SK-N-SH (cell line): ENCODE results near the gene CEP85. TPM values are rescaled to one million over a fixed set of nuclear protein-coding genes. Genes with fewer than 3 reads are reported as not detected.

ENCODE experiments used
- CTCF ChIA-PET: fragments of 300-600, 350-600 bp; formaldehyde crosslinking; extraction: SDS; loops from one replicate; lab custom pipeline; 2021; lab: Yijun Ruan, JAX
- POLR2A ChIA-PET: fragments of 350-600 bp; sonication (Branson Sonifier 250); formaldehyde crosslinking; extraction: SDS; loops from one replicate; lab custom pipeline; 2020; ENCODE audit warnings: antibody characterized with exemption, inconsistent platforms; lab: Yijun Ruan, JAX
- DNase-seq: peaks from one replicate; pipeline ENCODE4 v3.0.0; 2012
- H2AFZ ChIP-seq: fragments of 200-600 bp; sonication (generic); 2 replicates; pipeline ENCODE4 v1.8.1; 2016; ENCODE audit warnings: antibody characterized with exemption, mild to moderate bottlenecking, low read depth
- H3F3A ChIP-seq: fragments of 200-600 bp; sonication (generic); replicated peaks from 2 replicates; pipeline ENCODE3; 2016; ENCODE audit warnings: antibody characterized with exemption, mild to moderate bottlenecking; ENCODE audit not compliant: insufficient read depth
- H3K27ac ChIP-seq, 2 experiments: fragments of 200-500 bp in 1 of 2; fragments of 200-600 bp in 1 of 2; sonication (Bioruptor generic) in 1 of 2; sonication (generic), shearing (Covaris generic) in 1 of 2; 2 replicates each; pipeline versions ENCODE4 v1.5.1 to v1.6.1; 2014 to 2016; ENCODE audit warnings: low read depth in 2 of 2, inconsistent platforms in 1 of 2, low read length in 1 of 2, mild to moderate bottlenecking in 1 of 2, mixed read lengths in 1 of 2
- H3K27me3 ChIP-seq: fragments of 200-600 bp; sonication (generic), shearing (Covaris generic); 2 replicates; pipeline ENCODE4 v1.6.1; 2016; ENCODE audit warnings: mixed run types; ENCODE audit not compliant: insufficient read depth
- H3K36me3 ChIP-seq, 2 experiments: fragments of 200-500 bp in 1 of 2; fragments of 200-600 bp in 1 of 2; sonication (Bioruptor generic) in 1 of 2; sonication (generic) in 1 of 2; replicated peaks in 1 of 2; 2 replicates each; pipeline versions ENCODE3 to v1.5.1; 2014 to 2016; ENCODE audit warnings: low read length in 1 of 2, mild to moderate bottlenecking in 1 of 2; ENCODE audit not compliant: insufficient read depth in 2 of 2, control insufficient read depth in 1 of 2
- H3K4me1 ChIP-seq, 2 experiments: fragments of 200-500 bp in 1 of 2; fragments of 200-600 bp in 1 of 2; sonication (Bioruptor generic) in 1 of 2; sonication (generic), shearing (Covaris generic) in 1 of 2; 2 replicates each; pipeline versions ENCODE4 v1.5.1 to v1.6.1; 2014 to 2016; ENCODE audit warnings: low read depth in 1 of 2, low read length in 1 of 2, mixed run types in 1 of 2; ENCODE audit not compliant: insufficient read depth in 2 of 2, control insufficient read depth in 1 of 2
- H3K4me2 ChIP-seq: fragments of 200-600 bp; sonication (generic), shearing (Covaris generic); 2 replicates; pipeline ENCODE4 v1.6.1; 2017; ENCODE audit warnings: mixed run types
- H3K4me3 ChIP-seq, 2 experiments: fragments of 200-500 bp in 1 of 2; fragments of 200-600 bp in 1 of 2; sonication (Bioruptor generic) in 1 of 2; sonication (generic), shearing (Covaris generic) in 1 of 2; 2 replicates each; pipeline versions ENCODE4 v1.5.1 to v1.8.1; 2014 to 2016; ENCODE audit warnings: low read depth in 2 of 2, inconsistent platforms in 1 of 2, low read length in 1 of 2, mild to moderate bottlenecking in 1 of 2, mixed read lengths in 1 of 2, moderate library complexity in 1 of 2
- H3K79me2 ChIP-seq: fragments of 200-600 bp; sonication (generic); 2 replicates; pipeline ENCODE4 v1.8.1; 2017; ENCODE audit warnings: mild to moderate bottlenecking; ENCODE audit not compliant: insufficient read depth
- H3K9ac ChIP-seq: fragments of 200-600 bp; sonication (generic); 2 replicates; pipeline ENCODE4 v1.6.1; 2017; ENCODE audit warnings: mixed run types
- H3K9me2 ChIP-seq: fragments of 200-600 bp; sonication (generic); 2 replicates; pipeline ENCODE4 v1.6.1; 2017; ENCODE audit warnings: mixed run types
- H3K9me3 ChIP-seq: fragments of 200-600 bp; sonication (generic); 2 replicates; pipeline ENCODE4 v1.6.1; 2017; ENCODE audit warnings: mixed run types, mild to moderate bottlenecking, moderate library complexity
- H4K20me1 ChIP-seq: fragments of 200-600 bp; sonication (generic); 2 replicates; pipeline ENCODE4 v1.6.1; 2017; ENCODE audit warnings: mild to moderate bottlenecking, mixed run types; ENCODE audit not compliant: insufficient read depth
- EP300 ChIP-seq, 2 experiments: IDR thresholded peaks; 2 replicates each; pipeline versions ENCODE4 v1.4.0 to v1.6.1; 2012; ENCODE audit warnings: borderline replicate concordance in 1 of 2, low read depth in 1 of 2, low read length in 1 of 2
- GATA2 ChIP-seq: sonication (generic); formaldehyde crosslinking; IDR thresholded peaks from 2 replicates; pipeline ENCODE4 v1.5.0; 2020; ENCODE audit warnings: mild to moderate bottlenecking, missing genetic modification reagents
- IRF3 ChIP-seq: fragments of 150-350 bp; IDR thresholded peaks from 2 replicates; pipeline ENCODE4 v1.6.1; 2016; ENCODE audit warnings: mild to moderate bottlenecking, low read depth, low read length
- MAX ChIP-seq: IDR thresholded peaks from 2 replicates; pipeline ENCODE4 v1.4.0; 2012; ENCODE audit warnings: low read depth
- MEF2A ChIP-seq: IDR thresholded peaks from 2 replicates; pipeline ENCODE4 v1.4.0; 2012; ENCODE audit warnings: low read depth, borderline replicate concordance
- MXI1 ChIP-seq: IDR thresholded peaks from 2 replicates; pipeline ENCODE4 v1.6.1; 2012; ENCODE audit warnings: mild to moderate bottlenecking, low read depth, low read length, improper control_type of control experiment
- RAD21 ChIP-seq: IDR thresholded peaks from 2 replicates; pipeline ENCODE4 v1.6.1; 2012; ENCODE audit warnings: mild to moderate bottlenecking, low read length
- RCOR1 ChIP-seq: fragments of 150-350 bp; IDR thresholded peaks from 2 replicates; pipeline ENCODE4 v1.6.1; 2017; ENCODE audit warnings: antibody characterized with exemption, low read length
- REST ChIP-seq: IDR thresholded peaks from 2 replicates; pipeline ENCODE4 v1.6.1; 2012; ENCODE audit warnings: mild to moderate bottlenecking, low read depth, low read length, moderate library complexity
- RFX5 ChIP-seq: IDR thresholded peaks from 2 replicates; pipeline ENCODE4 v1.6.1; 2012; ENCODE audit warnings: mild to moderate bottlenecking, improper control_type of control experiment, low read length
- TEAD4 ChIP-seq: IDR thresholded peaks from 2 replicates; pipeline ENCODE4 v1.4.0; 2012; ENCODE audit warnings: mild to moderate bottlenecking, borderline replicate concordance; ENCODE audit not compliant: insufficient read depth
- USF2 ChIP-seq: fragments of 150-350 bp; IDR thresholded peaks from 2 replicates; pipeline ENCODE4 v1.6.1; 2017; ENCODE audit warnings: antibody characterized with exemption, low read length, low read depth, borderline replicate concordance
- ZBTB33 ChIP-seq: IDR thresholded peaks from 2 replicates; pipeline ENCODE4 v1.4.0; 2012; ENCODE audit warnings: low read depth, borderline replicate concordance
- WGBS: methylation state at CpG from one replicate; pipeline ENCODE4 v1.1.6; 2017; ENCODE audit warnings: low lambda C conversion rate; 5-methylcytosine and 5-hydroxymethylcytosine counted together
- polyA plus RNA-seq, 3 experiments: library from polyadenylated mRNA; depleted of rRNA; stranded (reverse); fragments of >200 nt; gene quantifications; 2 replicates each; pipeline ENCODE4 v1.2.3, GENCODE V29; 2012

The CEP85 gene
- polyA plus RNA-seq, 1 of the 3 experiments (the other 2 are of a cell fraction), result 12.1 TPM

GRCh38 chr1:26233903-26234643, at the start of gene CEP85 (continued):
- TF ChIP-seq RFX5, result peak; percentile 73; the same call in 1 of the 2 replicates
- TF ChIP-seq MAX, result peak; percentile 73
- TF ChIP-seq EP300 (IDR thresholded peaks at IDR 0.05; ENCODE audit: borderline replicate concordance in 1 of 2, low read depth in 1 of 2, low read length in 1 of 2), result no peak
- TF ChIP-seq RCOR1, result no peak
- no peak; the same call in 1 of the 2 replicates for TF ChIP-seq REST
- no peak for TF ChIP-seq ZBTB33
- TF ChIP-seq MXI1, result peak; percentile 91
- no peak for TF ChIP-seq GATA2 (CRISPR knock-in tag)
- TF ChIP-seq, all 33 proteins: peak for 12

GRCh38 chr1:26184883-26185282, 49.1 kb upstream of the CEP85 start:
- WGBS, result 85% methylated on average over 2 of the region's 21 CpGs
- no peak overlapping the region for H3K9ac ChIP-seq
- no peak for DNase-seq
- POLR2A ChIA-PET, result no interaction called here
- H3K4me1 ChIP-seq, result no peaks in the 10 kb centered on the region
- no peak overlapping the region for H3K4me2 ChIP-seq
- no peaks in the 10 kb centered on the region for H3K9me3 ChIP-seq
- no peak for TF ChIP-seq ZBTB33
- no peak for TF ChIP-seq IRF3
- TF ChIP-seq REST, result no peak
- no peak for TF ChIP-seq TEAD4
- TF ChIP-seq USF2, result no peak
- no peak for TF ChIP-seq RAD21
- no peak for TF ChIP-seq MXI1
- no peak for TF ChIP-seq MEF2A
- TF ChIP-seq, all 33 proteins: peak for 0
- no peak overlapping the region for H3K27ac ChIP-seq
- no peaks in the 10 kb centered on the region for H3K36me3 ChIP-seq
- no peaks in the 10 kb centered on the region for H4K20me1 ChIP-seq
- no peaks in the 10 kb centered on the region for H3F3A ChIP-seq
- no peaks in the 10 kb centered on the region for H3K79me2 ChIP-seq
- no peak overlapping the region for H2AFZ ChIP-seq
- CTCF ChIA-PET, result interaction anchor here (0.6 to 2.2 kb wide), 2 partner anchors 15 to 49 kb away, joined by 4 to 7 read pairs; partner anchors contain the start of genes C1orf232, CEP85 and ZNF593
- H3K4me3 ChIP-seq, result no peak overlapping the region
- no peaks in the 10 kb centered on the region for H3K27me3 ChIP-seq
- H3K9me2 ChIP-seq, result no peaks in the 10 kb centered on the region
